GM23338 (cell line): ENCODE results near the gene TP53I3. TPM values are rescaled to one million over a fixed set of nuclear protein-coding genes. Genes with fewer than 3 reads are reported as not detected.

Source experiments
- ATAC-seq: fragments of 200-7000 bp; cut with Tn5 transposase; 3 replicates; pipeline ENCODE4 v1.9.1; 2020
- DNase-seq: peaks from one replicate; pipeline ENCODE4 v3.0.0-alpha.2; 2015; ENCODE audit warnings: low spot score
- H2AFZ ChIP-seq: fragments of 200-600 bp; sonication (generic); 2 replicates; pipeline ENCODE4 v1.8.0; 2016; ENCODE audit warnings: antibody characterized with exemption, mild to moderate bottlenecking, moderate library complexity
- H3F3A ChIP-seq: fragments of 200-600 bp; sonication (generic); replicated peaks from 2 replicates; pipeline ENCODE4 v1.8.0; 2017; ENCODE audit warnings: antibody characterized with exemption, mixed run types, low read depth
- H3K27ac ChIP-seq: fragments of 200-600 bp; sonication (generic); 2 replicates; pipeline ENCODE4 v1.6.1; 2016; ENCODE audit warnings: low read depth
- H3K27me3 ChIP-seq: fragments of 200-600 bp; sonication (generic); 2 replicates; pipeline ENCODE4 v1.8.0; 2016; ENCODE audit warnings: mild to moderate bottlenecking, mixed run types, moderate library complexity; ENCODE audit not compliant: insufficient read depth
- H3K36me3 ChIP-seq: fragments of 200-600 bp; sonication (generic); 2 replicates; pipeline ENCODE4 v1.8.0; 2016; ENCODE audit warnings: mild to moderate bottlenecking; ENCODE audit not compliant: insufficient read depth
- H3K4me1 ChIP-seq: fragments of 200-600 bp; sonication (generic); 2 replicates; pipeline ENCODE4 v1.8.0; 2016; ENCODE audit warnings: mild to moderate bottlenecking, moderate library complexity; ENCODE audit not compliant: insufficient read depth
- H3K4me2 ChIP-seq: fragments of 200-600 bp; sonication (generic); 2 replicates; pipeline ENCODE4 v1.7.1; 2017; ENCODE audit warnings: mixed run types
- H3K4me3 ChIP-seq: fragments of 200-600 bp; sonication (generic); 2 replicates; pipeline ENCODE4 v1.6.1; 2016; ENCODE audit warnings: mixed run types
- H3K79me2 ChIP-seq: fragments of 200-600 bp; sonication (generic); replicated peaks from 2 replicates; pipeline ENCODE4 v1.8.0; 2017; ENCODE audit warnings: mild to moderate bottlenecking; ENCODE audit not compliant: insufficient read depth
- H3K9me2 ChIP-seq: fragments of 200-600 bp; sonication (generic); 2 replicates; pipeline ENCODE4 v1.8.0; 2017; ENCODE audit not compliant: insufficient read depth
- H4K20me1 ChIP-seq: fragments of 200-600 bp; sonication (generic); replicated peaks from 2 replicates; pipeline ENCODE4 v1.8.0; 2017; ENCODE audit warnings: mild to moderate bottlenecking; ENCODE audit not compliant: insufficient read depth
- H3K27ac Mint-ChIP-seq: 2 replicates; pipeline ENCODE4 v1.8.0; 2020; ENCODE audit warnings: inconsistent platforms, mild to moderate bottlenecking, moderate library complexity, mixed read lengths
- H3K27me3 Mint-ChIP-seq: 3 replicates; pipeline ENCODE4 v1.8.0; 2022; ENCODE audit warnings: low read depth, mild to moderate bottlenecking, moderate library complexity, mixed read lengths, inconsistent platforms; ENCODE audit not compliant: insufficient read depth, poor library complexity
- H3K36me3 Mint-ChIP-seq: 3 replicates; pipeline ENCODE4 v1.8.0; 2021; ENCODE audit warnings: low read depth, mild to moderate bottlenecking, inconsistent platforms, moderate library complexity, mixed read lengths
- H3K4me1 Mint-ChIP-seq: 3 replicates; pipeline ENCODE4 v1.8.0; 2020; ENCODE audit warnings: mild to moderate bottlenecking, inconsistent platforms, mixed read lengths
- H3K4me3 Mint-ChIP-seq: 3 replicates; pipeline ENCODE4 v1.8.0; 2021; ENCODE audit warnings: moderate library complexity, mild to moderate bottlenecking, inconsistent platforms, mixed read lengths
- H3K9me3 Mint-ChIP-seq: 3 replicates; pipeline ENCODE4 v1.8.0; 2020; ENCODE audit warnings: moderate library complexity, mild to moderate bottlenecking, inconsistent platforms, mixed read lengths
- EZH2 ChIP-seq: fragments of 200-600 bp; sonication (generic); IDR thresholded peaks from one replicate; pipeline ENCODE4 v1.8.0; 2017; ENCODE audit warnings: antibody characterized with exemption, mild to moderate bottlenecking, low read depth; ENCODE audit not compliant: unreplicated experiment
- NANOG ChIP-seq: IDR thresholded peaks from 2 replicates; pipeline ENCODE4 v1.6.1; 2016; ENCODE audit warnings: antibody characterized with exemption, borderline replicate concordance
- POLR2AphosphoS5 ChIP-seq: IDR thresholded peaks from 2 replicates; pipeline ENCODE4 v1.6.1; 2016; ENCODE audit warnings: antibody characterized with exemption, low read depth
- REST ChIP-seq: IDR thresholded peaks from one replicate; pipeline ENCODE4 v1.6.1; 2018; ENCODE audit warnings: antibody characterized with exemption; ENCODE audit not compliant: unreplicated experiment
- STAT1 ChIP-seq: IDR thresholded peaks from one replicate; pipeline ENCODE4 v1.6.1; 2016; ENCODE audit warnings: antibody characterized with exemption; ENCODE audit not compliant: unreplicated experiment
- ZNF462 ChIP-seq: fragments of 250-450 bp; sonication (Bioruptor Pico); IDR thresholded peaks from 2 replicates; pipeline ENCODE4 v1.5.0; 2020; ENCODE audit warnings: mild to moderate bottlenecking, moderate library complexity
- polyA plus RNA-seq: library from polyadenylated mRNA; unstranded; fragments of >200 nt; fragmentation: Nextera tagmentation; extraction: Ambion mirVana; gene quantifications from 2 replicates; pipeline ENCODE4 v1.2.1, GENCODE V29; 2016
- total RNA-seq: library from RNA; depleted of rRNA; stranded (reverse); fragments of >200 nt; shearing (Covaris generic); gene quantifications from 2 replicates; pipeline ENCODE4 v1.2.3, GENCODE V29; 2014
- TF ChIP-seq, protein P1 (sequence below), 2 experiments: fragments of 200-600 bp in 1 of 2; sonication (generic) in 1 of 2; conservative IDR thresholded peaks; 2 replicates each; pipeline versions ENCODE4 v1.5.1 to v1.6.1; 2016 to 2017; ENCODE audit warnings: antibody characterized with exemption in 2 of 2, low read depth in 2 of 2, mild to moderate bottlenecking in 2 of 2, moderate library complexity in 1 of 2

Gene TP53I3
- total and polyA plus RNA-seq, 2 experiments from 2014 or later = 27.8 to 36.5 TPM

DNA sequence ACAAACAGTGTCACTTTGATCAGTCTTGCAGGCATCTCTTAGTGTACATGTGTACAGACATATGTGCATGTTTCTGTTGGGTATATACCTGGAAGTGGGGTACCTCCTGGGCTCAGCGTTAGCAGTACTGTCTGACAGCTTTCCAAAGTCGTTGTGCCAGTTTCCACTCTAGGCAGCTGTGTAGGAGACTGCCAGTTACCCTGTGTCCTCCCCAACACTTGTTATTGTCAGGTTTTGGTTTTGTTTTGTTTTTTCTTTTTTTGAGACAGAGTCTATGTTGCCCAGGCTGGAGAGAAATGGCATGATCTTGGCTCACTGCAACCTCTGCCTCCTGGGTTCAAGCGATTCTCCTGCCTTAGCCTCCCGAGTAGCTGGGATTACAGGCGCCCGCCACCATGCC is 28.9 kb downstream of the TP53I3 start (continued):
- no peak for TF ChIP-seq REST
- TF ChIP-seq STAT1 = no peak

- Histone ChIP-seq H3K4me2 (no peak overlapping the region), H3K9me2 (no peaks in the 10 kb centered on the region)
- H3K27ac Mint-ChIP-seq = no peak overlapping the region
- no peak for TF ChIP-seq REST
- no peak for TF ChIP-seq NANOG
- no peak for TF ChIP-seq EZH2
- TF ChIP-seq POLR2AphosphoS5 = no peak
- TF ChIP-seq, protein P1, sequence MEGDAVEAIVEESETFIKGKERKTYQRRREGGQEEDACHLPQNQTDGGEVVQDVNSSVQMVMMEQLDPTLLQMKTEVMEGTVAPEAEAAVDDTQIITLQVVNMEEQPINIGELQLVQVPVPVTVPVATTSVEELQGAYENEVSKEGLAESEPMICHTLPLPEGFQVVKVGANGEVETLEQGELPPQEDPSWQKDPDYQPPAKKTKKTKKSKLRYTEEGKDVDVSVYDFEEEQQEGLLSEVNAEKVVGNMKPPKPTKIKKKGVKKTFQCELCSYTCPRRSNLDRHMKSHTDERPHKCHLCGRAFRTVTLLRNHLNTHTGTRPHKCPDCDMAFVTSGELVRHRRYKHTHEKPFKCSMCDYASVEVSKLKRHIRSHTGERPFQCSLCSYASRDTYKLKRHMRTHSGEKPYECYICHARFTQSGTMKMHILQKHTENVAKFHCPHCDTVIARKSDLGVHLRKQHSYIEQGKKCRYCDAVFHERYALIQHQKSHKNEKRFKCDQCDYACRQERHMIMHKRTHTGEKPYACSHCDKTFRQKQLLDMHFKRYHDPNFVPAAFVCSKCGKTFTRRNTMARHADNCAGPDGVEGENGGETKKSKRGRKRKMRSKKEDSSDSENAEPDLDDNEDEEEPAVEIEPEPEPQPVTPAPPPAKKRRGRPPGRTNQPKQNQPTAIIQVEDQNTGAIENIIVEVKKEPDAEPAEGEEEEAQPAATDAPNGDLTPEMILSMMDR (conservative IDR thresholded peaks at IDR 0.05; ENCODE audit: low read depth in 2 of 2) = no peak
- no peak for TF ChIP-seq ZNF462 (CRISPR knock-in tag)
Measured at GRCh38 chr2:24054366-24055010, 30.1 kb downstream of the TP53I3 start.

More at GRCh38 chr2:24054366-24055010, 30.1 kb downstream of the TP53I3 start:
- no peaks in the 10 kb centered on the region; the same call in 1 of the 2 replicates for H4K20me1 ChIP-seq
- H3K4me3 ChIP-seq = no peak overlapping the region
- ATAC-seq (no peak), DNase-seq (no peak)
- H3K4me1 Mint-ChIP-seq = no peaks in the 10 kb centered on the region
- peaks cover 6% of the 10 kb centered on the region; the same call in 1 of the 2 replicates for H3F3A ChIP-seq
- H3K79me2 ChIP-seq = 0 out of 2 replicates have a peak, but pooled peaks cover 16% of the 10 kb centered on the region
- no peak overlapping the region for H2AFZ ChIP-seq
- no peak overlapping the region for H3K27ac ChIP-seq
- H3K4me1 ChIP-seq = peaks cover 7% of the 10 kb centered on the region
- peaks cover 2% of the 10 kb centered on the region for H3K27me3 Mint-ChIP-seq
- no peaks in the 10 kb centered on the region; the same call in 1 of the 2 replicates for H3K36me3 ChIP-seq
- no peak overlapping the region for H3K4me3 Mint-ChIP-seq
- H3K36me3 Mint-ChIP-seq = peaks cover 6% of the 10 kb centered on the region
- no peaks in the 10 kb centered on the region for H3K9me3 Mint-ChIP-seq
- no peaks in the 10 kb centered on the region for H3K27me3 ChIP-seq
